Stromal cell of bone marrow (primary cell): Measurements from ENCODE around the gene KIF26A.
"Not testable (repeated sequence)": the region's sequence is repeated elsewhere in the genome, so short reads cannot be mapped to it uniquely, and the experiment has no call there.

Experiments
- DNase-seq: peaks from one replicate; pipeline ENCODE4 v3.0.0-alpha.2; 2012; ENCODE audit warnings: low read depth

KIF26A gene

GRCh38 chr14:104143521-104144452 lies 5.4 kb downstream of the KIF26A start:
- DNase-seq, result no peak

GRCh38 chr14:104144453-104144790 lies 6.0 kb downstream of the KIF26A start:
- no peak for DNase-seq

- no peak for DNase-seq
Measured at GRCh38 chr14:104144911-104145825, 6.8 kb downstream of the KIF26A start.

GRCh38 chr14:104145826-104146601 lies 7.6 kb downstream of the KIF26A start:
- DNase-seq, result no peak

GRCh38 chr14:104146651-104147345 lies 8.4 kb downstream of the KIF26A start:
- no peak for DNase-seq

- DNase-seq, result no peak
Measured at GRCh38 chr14:104147346-104148125, 9.1 kb downstream of the KIF26A start.

- DNase-seq, result no peak
Measured at GRCh38 chr14:104148433-104149277, 10.3 kb downstream of the KIF26A start.

GRCh38 chr14:104149278-104149595 lies 10.8 kb downstream of the KIF26A start:
- no peak for DNase-seq

GRCh38 chr14:104149617-104150135 lies 11.3 kb downstream of the KIF26A start:
- DNase-seq, result no peak

- no peak for DNase-seq
Measured at GRCh38 chr14:104150136-104151025, 12.0 kb downstream of the KIF26A start.

- no peak for DNase-seq
Measured at GRCh38 chr14:104151026-104151381, 12.6 kb downstream of the KIF26A start.

- DNase-seq, result no peak
Measured at GRCh38 chr14:104151566-104152245, 13.3 kb downstream of the KIF26A start.

GRCh38 chr14:104152246-104152575 lies 13.8 kb downstream of the KIF26A start:
- DNase-seq, result no peak

GRCh38 chr14:104152686-104153393 lies 14.5 kb downstream of the KIF26A start:
- no peak for DNase-seq

GRCh38 chr14:104153394-104153755 lies 15.0 kb downstream of the KIF26A start:
- not testable (repeated sequence) for DNase-seq

GRCh38 chr14:104154246-104154645 lies 15.9 kb downstream of the KIF26A start:
- DNase-seq, result no peak

GRCh38 chr14:104155513-104155912 lies 17.1 kb downstream of the KIF26A start:
- no peak for DNase-seq

- no peak for DNase-seq
Measured at GRCh38 chr14:104156142-104156541, 17.8 kb downstream of the KIF26A start.
